GM12873 (cell line): ENCODE measurements around the gene SBF2.

Experiments
- TF ChIP-seq, protein P1 (sequence below): IDR thresholded peaks from 2 replicates; pipeline ENCODE4 v1.5.1; 2012; ENCODE audit warnings: low read depth, mild to moderate bottlenecking, moderate library complexity, low read length, control low read depth; ENCODE audit not compliant: insufficient read depth; ENCODE audit errors: missing control alignments

The SBF2 gene

DNA sequence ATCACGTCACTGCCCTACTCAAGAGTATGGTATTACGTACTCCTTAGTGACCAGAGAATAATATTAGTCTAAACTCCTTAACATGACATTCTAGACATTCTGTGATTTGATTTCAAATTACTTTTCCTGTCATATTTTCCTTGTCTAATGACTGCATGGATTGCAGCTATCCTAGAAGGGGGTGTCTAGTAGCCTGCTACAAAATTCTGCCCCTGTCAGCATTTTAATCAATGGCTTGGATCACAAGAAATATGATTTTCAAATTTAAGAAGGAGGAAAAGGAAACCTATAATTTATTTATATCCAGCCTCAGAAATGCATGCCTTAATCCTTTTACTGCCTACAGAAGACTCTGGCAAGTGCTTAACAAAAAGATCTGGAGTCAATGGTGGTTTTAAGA is 413.4 kb downstream of the SBF2 start:
- TF ChIP-seq, protein P1, sequence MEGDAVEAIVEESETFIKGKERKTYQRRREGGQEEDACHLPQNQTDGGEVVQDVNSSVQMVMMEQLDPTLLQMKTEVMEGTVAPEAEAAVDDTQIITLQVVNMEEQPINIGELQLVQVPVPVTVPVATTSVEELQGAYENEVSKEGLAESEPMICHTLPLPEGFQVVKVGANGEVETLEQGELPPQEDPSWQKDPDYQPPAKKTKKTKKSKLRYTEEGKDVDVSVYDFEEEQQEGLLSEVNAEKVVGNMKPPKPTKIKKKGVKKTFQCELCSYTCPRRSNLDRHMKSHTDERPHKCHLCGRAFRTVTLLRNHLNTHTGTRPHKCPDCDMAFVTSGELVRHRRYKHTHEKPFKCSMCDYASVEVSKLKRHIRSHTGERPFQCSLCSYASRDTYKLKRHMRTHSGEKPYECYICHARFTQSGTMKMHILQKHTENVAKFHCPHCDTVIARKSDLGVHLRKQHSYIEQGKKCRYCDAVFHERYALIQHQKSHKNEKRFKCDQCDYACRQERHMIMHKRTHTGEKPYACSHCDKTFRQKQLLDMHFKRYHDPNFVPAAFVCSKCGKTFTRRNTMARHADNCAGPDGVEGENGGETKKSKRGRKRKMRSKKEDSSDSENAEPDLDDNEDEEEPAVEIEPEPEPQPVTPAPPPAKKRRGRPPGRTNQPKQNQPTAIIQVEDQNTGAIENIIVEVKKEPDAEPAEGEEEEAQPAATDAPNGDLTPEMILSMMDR = no peak

DNA sequence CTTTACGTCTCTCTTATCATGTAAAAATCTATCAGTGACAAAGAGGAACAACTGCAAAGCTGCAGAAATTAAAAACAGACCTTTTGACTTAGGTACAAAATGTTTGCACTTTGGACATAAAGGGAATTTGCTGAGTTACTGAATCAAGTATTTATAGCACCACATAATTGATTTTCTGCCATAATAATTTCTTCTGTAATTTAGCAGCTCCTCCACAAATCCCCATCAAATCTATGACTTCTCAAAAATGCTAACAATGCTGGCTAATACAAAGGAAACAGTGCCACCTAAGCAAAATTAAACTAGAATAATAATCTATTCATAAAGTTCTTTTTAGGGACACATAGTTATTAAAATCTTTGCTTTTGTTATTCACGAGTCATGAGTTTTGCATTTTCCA is 415.1 kb downstream of the SBF2 start:
- TF ChIP-seq, protein P1 = no peak

DNA sequence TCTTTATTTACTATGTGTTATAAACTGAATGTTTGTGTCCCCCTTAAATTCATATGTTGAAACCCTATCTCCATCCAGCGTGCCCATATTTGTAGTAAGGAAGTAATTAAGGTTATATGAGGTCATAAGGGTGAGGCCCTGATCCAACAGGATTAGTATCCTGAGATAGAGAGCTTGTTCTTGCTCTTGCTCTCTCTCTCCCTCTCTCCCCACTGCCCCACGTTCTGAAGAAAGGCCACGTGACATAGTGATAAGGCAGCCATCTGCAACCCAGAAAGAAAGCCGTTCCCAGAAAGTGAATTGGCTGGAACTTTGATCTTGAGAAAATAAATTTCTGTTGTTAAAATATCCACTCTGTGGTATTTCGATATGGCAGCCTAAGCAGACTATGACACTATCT is 417.7 kb downstream of the SBF2 start:
- TF ChIP-seq, protein P1 = no peak

DNA sequence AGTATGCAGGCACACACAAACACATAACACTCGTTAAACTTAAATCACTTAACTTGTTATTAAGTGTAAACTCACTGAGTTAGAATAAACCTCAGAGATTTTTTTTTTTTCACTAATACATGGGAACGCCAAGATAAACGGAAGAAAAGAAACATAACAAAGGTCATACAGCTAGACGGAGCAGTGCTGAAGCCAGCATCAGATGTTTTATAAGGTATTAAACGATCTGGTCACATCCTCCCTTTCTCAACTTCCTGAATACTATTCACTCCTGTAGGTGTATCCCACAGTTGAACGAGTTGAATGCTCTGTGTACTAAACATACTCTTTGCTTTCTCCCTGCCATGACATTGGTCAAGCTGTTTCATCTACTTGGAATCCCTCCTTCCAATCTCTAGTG is 418.2 kb downstream of the SBF2 start:
- TF ChIP-seq, protein P1 = no peak

DNA sequence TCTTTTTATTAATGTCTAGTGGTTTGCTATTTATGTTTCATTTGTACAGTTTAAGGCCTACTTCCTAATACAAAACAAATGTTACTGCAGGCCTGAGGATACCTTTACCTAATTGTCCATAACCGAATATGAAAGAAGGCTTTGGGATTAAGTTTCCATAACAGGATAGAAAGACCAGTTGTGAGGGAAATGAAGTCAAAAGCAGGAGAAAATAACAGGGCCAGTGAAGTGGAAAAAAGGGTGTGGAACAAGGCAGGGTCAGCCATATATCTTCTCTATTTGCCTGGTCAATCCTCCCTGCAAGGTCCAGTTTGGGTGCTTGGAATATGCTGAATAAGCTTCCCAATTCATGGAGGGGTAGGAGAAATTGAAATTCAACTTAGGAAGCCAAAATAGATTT is 418.6 kb downstream of the SBF2 start:
- TF ChIP-seq, protein P1 = no peak

DNA sequence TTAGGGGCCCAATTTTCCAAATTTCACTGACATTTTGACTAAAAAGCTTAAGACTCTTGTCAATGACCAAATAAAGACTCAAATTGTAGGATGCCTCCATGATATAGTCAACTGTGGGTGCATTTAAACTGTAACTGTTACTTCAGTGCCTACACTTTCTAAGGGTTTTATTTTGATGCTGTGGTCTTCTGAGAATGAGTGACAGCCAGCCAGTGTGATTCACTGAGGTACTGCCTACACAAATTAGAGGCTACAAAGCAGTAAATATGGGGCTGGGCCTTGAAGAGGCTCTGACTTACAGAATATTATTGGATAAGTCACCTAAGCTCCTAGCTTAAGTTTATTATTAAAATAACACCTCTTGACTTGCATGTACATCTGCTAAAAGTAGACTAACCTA is 419.6 kb downstream of the SBF2 start:
- TF ChIP-seq, protein P1 = no peak

DNA sequence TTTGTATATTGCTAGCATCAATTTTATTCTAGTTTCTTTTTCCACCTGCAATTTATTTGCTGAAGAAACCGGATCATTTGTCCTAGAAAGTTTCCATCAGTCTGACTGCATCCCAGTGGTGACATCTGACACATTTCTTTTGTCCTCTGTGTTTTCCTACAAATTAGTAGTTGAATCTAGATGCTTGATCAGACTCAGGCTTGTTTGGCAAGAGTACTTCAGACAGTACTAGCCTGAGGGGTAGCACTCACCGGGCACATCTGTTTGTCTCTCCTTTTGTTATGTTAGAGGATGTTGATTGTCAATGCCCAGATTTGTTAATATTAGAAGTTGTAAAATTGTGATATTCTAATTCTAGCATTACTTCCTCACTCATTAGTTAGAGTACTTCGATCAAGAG is 425.4 kb downstream of the SBF2 start:
- TF ChIP-seq, protein P1 = no peak
